CD14-positive monocyte (primary cell): ENCODE results near the gene IL1RL1. TPM values are rescaled to one million over a fixed set of nuclear protein-coding genes. Genes with fewer than 3 reads are reported as not detected.
A peak's percentile ranks its signal among the peaks of the same experiment; 100 is the strongest.

ENCODE experiments used
- DNase-seq, 3 donors: peaks; one replicate each; pipeline ENCODE4 v3.0.0-alpha.2; 2011 to 2022
- H2AFZ ChIP-seq: 2 replicates; pipeline ENCODE4 v1.6.0; 2012; ENCODE audit warnings: mild to moderate bottlenecking, low read depth, low read length, inconsistent platforms; ENCODE audit not compliant: insufficient read depth, poor library complexity, severe bottlenecking
- H3K27ac ChIP-seq, 2 donors: 1 replicate in 1 of 2; 2 replicates in 1 of 2; pipeline ENCODE4 v1.5.1; 2012 to 2013; ENCODE audit warnings: low read length in 2 of 2, control low read depth in 1 of 2, inconsistent platforms in 1 of 2, low read depth in 1 of 2, mild to moderate bottlenecking in 1 of 2
- H3K27me3 ChIP-seq, 2 donors: one replicate each; pipeline versions ENCODE4 v1.6.0 to v1.6.1; 2011 to 2013; ENCODE audit warnings: low read length in 2 of 2; ENCODE audit not compliant: control insufficient read depth in 2 of 2, insufficient read depth in 2 of 2
- H3K36me3 ChIP-seq, 2 donors: replicated peaks in 1 of 2; 1 replicate in 1 of 2; 2 replicates in 1 of 2; pipeline versions ENCODE4 v1.5.1 to v1.6.1; 2012 to 2013; ENCODE audit warnings: low read length in 2 of 2, control low read depth in 1 of 2, inconsistent platforms in 1 of 2, mild to moderate bottlenecking in 1 of 2; ENCODE audit not compliant: insufficient read depth in 2 of 2, control insufficient read depth in 1 of 2
- H3K4me1 ChIP-seq, 2 donors: 1 replicate in 1 of 2; 2 replicates in 1 of 2; pipeline versions ENCODE4 v1.5.1 to v1.6.1; 2012 to 2013; ENCODE audit warnings: low read length in 2 of 2, control low read depth in 1 of 2, inconsistent platforms in 1 of 2, mild to moderate bottlenecking in 1 of 2, moderate library complexity in 1 of 2; ENCODE audit not compliant: insufficient read depth in 2 of 2, control insufficient read depth in 1 of 2
- H3K4me2 ChIP-seq: replicated peaks from 2 replicates; pipeline ENCODE3; 2012; ENCODE audit warnings: low read length, moderate library complexity, mild to moderate bottlenecking; ENCODE audit not compliant: poor library complexity, severe bottlenecking; ENCODE audit errors: extremely low read depth
- H3K4me3 ChIP-seq, 3 experiments: fragments of 200-600 bp in 1 of 3; sonication (generic) in 1 of 3; replicated peaks in 1 of 3; 1 replicate in 2 of 3; 2 replicates in 1 of 3; pipeline ENCODE4 v1.5.1; 2011 to 2013; ENCODE audit warnings: low read length in 3 of 3, mild to moderate bottlenecking in 3 of 3, control low read depth in 2 of 3, low read depth in 2 of 3, inconsistent platforms in 1 of 3, moderate library complexity in 1 of 3
- H3K79me2 ChIP-seq: 2 replicates; pipeline ENCODE4 v1.6.0; 2012; ENCODE audit warnings: mild to moderate bottlenecking, control low read depth, inconsistent platforms, low read length, moderate library complexity; ENCODE audit not compliant: insufficient read depth
- H3K9ac ChIP-seq: 2 replicates; pipeline ENCODE4 v1.6.0; 2017; ENCODE audit warnings: low read length, mild to moderate bottlenecking; ENCODE audit not compliant: insufficient read depth, poor library complexity, severe bottlenecking
- H3K9me3 ChIP-seq, 2 donors: replicated peaks in 1 of 2; 1 replicate in 1 of 2; 2 replicates in 1 of 2; pipeline versions ENCODE4 v1.5.1 to v1.6.1; 2012 to 2013; ENCODE audit warnings: low read length in 2 of 2, control low read depth in 1 of 2; ENCODE audit not compliant: control insufficient read depth in 1 of 2, insufficient read depth in 1 of 2
- H4K20me1 ChIP-seq: 2 replicates; pipeline ENCODE4 v1.6.0; 2012; ENCODE audit warnings: mild to moderate bottlenecking, low read length, control low read depth, moderate library complexity; ENCODE audit not compliant: insufficient read depth
- H3K27ac Mint-ChIP-seq, 7 donors: one replicate each; pipeline ENCODE4 v1.8.0; 2020; ENCODE audit warnings: mild to moderate bottlenecking in 7 of 7, mixed read lengths in 7 of 7, moderate library complexity in 6 of 7, inconsistent platforms in 2 of 7
- H3K27me3 Mint-ChIP-seq, 3 donors: one replicate each; pipeline ENCODE4 v1.8.0; 2021 to 2022; ENCODE audit warnings: low read depth in 3 of 3, mild to moderate bottlenecking in 3 of 3, mixed read lengths in 3 of 3, moderate library complexity in 3 of 3, inconsistent platforms in 1 of 3
- H3K36me3 Mint-ChIP-seq, 2 donors: one replicate each; pipeline ENCODE4 v1.8.0; 2020; ENCODE audit warnings: mixed read lengths in 2 of 2, inconsistent platforms in 1 of 2, mild to moderate bottlenecking in 1 of 2
- H3K4me1 Mint-ChIP-seq: one replicate; pipeline ENCODE4 v1.8.0; 2020; ENCODE audit warnings: mild to moderate bottlenecking, mixed read lengths
- H3K4me3 Mint-ChIP-seq, 2 donors: one replicate each; pipeline ENCODE4 v1.8.0; 2020; ENCODE audit warnings: mild to moderate bottlenecking in 2 of 2, mixed read lengths in 2 of 2, moderate library complexity in 1 of 2
- H3K9me3 Mint-ChIP-seq, 7 donors: one replicate each; pipeline ENCODE4 v1.8.0; 2020 to 2022; ENCODE audit warnings: mixed read lengths in 7 of 7, mild to moderate bottlenecking in 6 of 7, moderate library complexity in 6 of 7, inconsistent platforms in 2 of 7
- WGBS: methylation state at CpG from one replicate; pipeline ENCODE4 v1.1.5; 2013; ENCODE audit warnings: missing lambda C conversion rate; ENCODE audit not compliant: insufficient coverage; 5-methylcytosine and 5-hydroxymethylcytosine counted together
- intact Hi-C, 2 donors: fragments of 100-400 bp; cut with micrococcal nuclease; formaldehyde crosslinking; loops; one replicate each; pipeline versions ENCODE4 v1.15.0 to v1.15.1; 2023
- polyA plus RNA-seq, 3 donors: library from polyadenylated mRNA; depleted of rRNA in 1 of 3; unstranded in 2 of 3; stranded (reverse) in 1 of 3; fragments of 300-500 nt in 2 of 3; fragments of >200 nt in 1 of 3; fragmentation: Illumina TruSeq in 2 of 3; gene quantifications; 1 replicate in 2 of 3; 2 replicates in 1 of 3; pipeline ENCODE4 v1.2.3, GENCODE V29; 2012 to 2021
- TF ChIP-seq, protein P1 (sequence below): fragments of 200-600 bp; IDR thresholded peaks from one replicate; pipeline ENCODE4 v1.8.0; 2022; ENCODE audit warnings: antibody characterized with exemption, mild to moderate bottlenecking

Gene IL1RL1
- polyA plus RNA-seq, 3 donors: not detected

DNA sequence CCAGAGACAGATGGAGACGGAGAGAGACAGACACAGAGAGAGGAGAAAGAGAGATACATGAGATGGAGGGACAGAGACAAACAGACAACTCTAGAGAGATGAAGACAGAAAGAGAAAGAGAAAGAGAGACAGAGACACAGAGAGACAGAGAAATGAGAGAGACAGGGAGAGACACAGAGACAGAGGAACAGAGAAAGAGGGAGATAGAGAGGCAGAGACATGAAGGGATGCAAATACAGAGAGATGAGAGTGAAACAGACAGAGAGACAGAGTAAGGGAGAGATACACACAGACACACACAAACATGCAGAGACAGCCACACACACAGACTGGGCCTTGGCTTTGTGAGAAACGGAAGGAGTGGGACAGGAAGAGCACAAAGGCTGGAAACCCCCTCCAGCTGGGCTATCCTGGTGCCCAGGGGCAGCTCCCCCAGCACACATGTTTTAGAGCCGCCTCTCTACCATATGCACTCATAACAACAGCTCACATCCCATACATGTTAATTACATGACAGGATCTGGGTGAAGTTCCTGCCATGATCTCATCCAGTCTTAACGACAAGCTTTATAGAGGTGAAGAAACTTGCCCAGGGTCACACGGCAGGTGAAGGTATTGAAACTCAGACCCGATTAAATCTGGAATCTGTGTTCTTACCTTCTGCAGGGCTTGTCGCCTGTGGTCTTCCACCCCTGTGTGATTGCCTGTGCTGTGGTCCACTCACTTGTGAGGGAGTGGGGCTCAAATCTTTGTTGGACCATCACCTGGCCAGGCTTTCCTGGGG, 76.6 kb downstream of the IL1RL1 start:
- H3K27ac ChIP-seq: no peak overlapping the region
- H3K4me3 ChIP-seq: no peak overlapping the region
- Mint-ChIP-seq H3K4me3 (no peak overlapping the region), H3K27ac (peak overlapping the region in 1 of 7 donors; percentile 24), H3K27me3 (no peaks in the 10 kb centered on the region), H3K9me3 (peaks cover 7 to 18% (median 14%) of the 10 kb centered on the region in 7 donors), H3K36me3 (no peaks in the 10 kb centered on the region), H3K4me1 (no peaks in the 10 kb centered on the region)
- H3K27me3 ChIP-seq: no peaks in the 10 kb centered on the region
- TF ChIP-seq, protein P1, sequence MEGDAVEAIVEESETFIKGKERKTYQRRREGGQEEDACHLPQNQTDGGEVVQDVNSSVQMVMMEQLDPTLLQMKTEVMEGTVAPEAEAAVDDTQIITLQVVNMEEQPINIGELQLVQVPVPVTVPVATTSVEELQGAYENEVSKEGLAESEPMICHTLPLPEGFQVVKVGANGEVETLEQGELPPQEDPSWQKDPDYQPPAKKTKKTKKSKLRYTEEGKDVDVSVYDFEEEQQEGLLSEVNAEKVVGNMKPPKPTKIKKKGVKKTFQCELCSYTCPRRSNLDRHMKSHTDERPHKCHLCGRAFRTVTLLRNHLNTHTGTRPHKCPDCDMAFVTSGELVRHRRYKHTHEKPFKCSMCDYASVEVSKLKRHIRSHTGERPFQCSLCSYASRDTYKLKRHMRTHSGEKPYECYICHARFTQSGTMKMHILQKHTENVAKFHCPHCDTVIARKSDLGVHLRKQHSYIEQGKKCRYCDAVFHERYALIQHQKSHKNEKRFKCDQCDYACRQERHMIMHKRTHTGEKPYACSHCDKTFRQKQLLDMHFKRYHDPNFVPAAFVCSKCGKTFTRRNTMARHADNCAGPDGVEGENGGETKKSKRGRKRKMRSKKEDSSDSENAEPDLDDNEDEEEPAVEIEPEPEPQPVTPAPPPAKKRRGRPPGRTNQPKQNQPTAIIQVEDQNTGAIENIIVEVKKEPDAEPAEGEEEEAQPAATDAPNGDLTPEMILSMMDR: no peak
- WGBS: 96% methylated on average over 6 of the region's 7 CpGs
- no peak overlapping the region for H3K4me2 ChIP-seq
- peaks cover 8 to 12% of the 10 kb centered on the region in 2 donors for H3K9me3 ChIP-seq
- intact Hi-C loops: no loop called here
- DNase-seq: no peak
- H4K20me1 ChIP-seq: no peaks in the 10 kb centered on the region
- H3K79me2 ChIP-seq: no peaks in the 10 kb centered on the region
- no peaks in the 10 kb centered on the region for H3K4me1 ChIP-seq
- H3K36me3 ChIP-seq: no peaks in the 10 kb centered on the region
- peak overlapping the region; percentile 10 for H2AFZ ChIP-seq
- no peak overlapping the region for H3K9ac ChIP-seq

DNA sequence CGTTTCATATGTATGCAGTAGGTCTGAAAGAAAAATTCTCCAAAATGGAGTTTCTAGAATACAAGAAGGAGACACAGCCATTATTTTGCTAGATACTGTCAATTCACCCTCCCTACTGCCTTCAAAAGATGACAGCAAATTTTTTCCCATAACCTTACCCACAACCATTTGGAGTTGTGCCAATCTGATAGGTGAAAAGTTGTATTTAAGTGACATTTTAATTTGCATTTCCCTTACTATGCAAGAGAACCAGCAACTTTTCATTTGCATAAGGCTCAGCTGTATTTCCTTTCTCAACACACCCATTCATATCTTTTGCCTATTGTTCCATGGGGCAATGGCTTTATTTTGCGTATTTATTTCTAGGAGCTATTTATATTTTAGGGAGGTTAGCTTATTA, 80.2 kb downstream of the IL1RL1 start:
- Histone ChIP-seq H3K36me3 (no peaks in the 10 kb centered on the region), H3K4me2 (no peak overlapping the region), H3K9me3 (no peaks in the 10 kb centered on the region), H3K79me2 (no peaks in the 10 kb centered on the region), H3K27me3 (no peaks in the 10 kb centered on the region), H4K20me1 (no peaks in the 10 kb centered on the region), H3K27ac (no peak overlapping the region), H3K4me3 (no peak overlapping the region), H3K4me1 (no peaks in the 10 kb centered on the region), H3K9ac (no peak overlapping the region), H2AFZ (no peak overlapping the region)
- TF ChIP-seq, protein P1: no peak
- H3K4me1 Mint-ChIP-seq: no peaks in the 10 kb centered on the region
- H3K36me3 Mint-ChIP-seq: no peaks in the 10 kb centered on the region
- intact Hi-C loops: no loop called here
- no peak for DNase-seq
- H3K9me3 Mint-ChIP-seq: peaks cover 0 to 2% (median 0%) of the 10 kb centered on the region in 7 donors
- no peaks in the 10 kb centered on the region for H3K27me3 Mint-ChIP-seq
- WGBS: no CpG with 5 or more reads among the region's 2 CpGs
- H3K4me3 Mint-ChIP-seq: no peak overlapping the region
- H3K27ac Mint-ChIP-seq: no peak overlapping the region
